ENCODE measurements around the gene S100Z. TPM values are rescaled to one million over a fixed set of nuclear protein-coding genes. Genes with fewer than 3 reads are reported as not detected.
A peak's percentile ranks its signal among the peaks of the same experiment; 100 is the strongest.
"Not testable (repeated sequence)": the region's sequence is repeated elsewhere in the genome, so short reads cannot be mapped to it uniquely, and the experiment has no call there.

Gene S100Z
- total RNA-seq, 4 donors from 2014 or later = 0.53 TPM; not detected in 3

- intact Hi-C loops (cut with DNase I) = no loop called here
- Histone ChIP-seq H3K27me3 (peaks cover 0 to 16% (median 0%) of the 10 kb centered on the region in 4 donors), H3K9me3 (no peaks in the 10 kb centered on the region), H3K4me3 (no peak overlapping the region), H3K27ac (no peak overlapping the region), H3K4me1 (no peaks in the 10 kb centered on the region), H3K36me3 (no peaks in the 10 kb centered on the region)
- no peak for TF ChIP-seq POLR2A (IDR thresholded peaks at IDR 0.05)
- no peak for TF ChIP-seq CTCF (IDR thresholded peaks at IDR 0.05)
- WGBS, 2 donors = 52 to 66% methylated on average over 4 to 5 of the region's 5 CpGs
- DNase-seq = no peak
Observed at GRCh38 chr5:76944638-76945037, 94.8 kb downstream of the S100Z start.

- H3K36me3 ChIP-seq; H3K4me1 ChIP-seq; H3K27ac ChIP-seq; intact Hi-C loops (cut with DNase I); H3K9me3 ChIP-seq; H3K4me3 ChIP-seq; DNase-seq: not testable (repeated sequence)
- peaks cover 0 to 16% (median 0%) of the 10 kb centered on the region in 4 donors for H3K27me3 ChIP-seq
- WGBS, 2 donors = 62 to 63% methylated on average over 3 to 9 of the region's 9 CpGs
Observed at GRCh38 chr5:76945238-76945637, 95.4 kb downstream of the S100Z start.

- Histone ChIP-seq H3K27me3 (peaks cover 0 to 18% (median 0%) of the 10 kb centered on the region in 4 donors), H3K36me3 (no peaks in the 10 kb centered on the region), H3K27ac (no peak overlapping the region), H3K4me1 (no peaks in the 10 kb centered on the region), H3K9me3 (no peaks in the 10 kb centered on the region), H3K4me3 (no peak overlapping the region)
- intact Hi-C loops (cut with DNase I) = no loop called here
- WGBS, 2 donors = 79 to 84% methylated on average over 2 of the region's 2 CpGs
- no peak for TF ChIP-seq POLR2A (IDR thresholded peaks at IDR 0.05)
- TF ChIP-seq CTCF (IDR thresholded peaks at IDR 0.05) = no peak
- DNase-seq = no peak
Observed at GRCh38 chr5:76946090-76946489, 96.3 kb downstream of the S100Z start.

GRCh38 chr5:76947082-76947503 lies 97.3 kb downstream of the S100Z start:
- Histone ChIP-seq H3K4me1 (no peaks in the 10 kb centered on the region), H3K9me3 (no peaks in the 10 kb centered on the region), H3K27ac (no peak overlapping the region), H3K4me3 (no peak overlapping the region), H3K36me3 (no peaks in the 10 kb centered on the region), H3K27me3 (peaks cover 0 to 27% (median 0%) of the 10 kb centered on the region in 4 donors)
- no peak for TF ChIP-seq CTCF (IDR thresholded peaks at IDR 0.05)
- TF ChIP-seq POLR2A (IDR thresholded peaks at IDR 0.05) = no peak
- WGBS, 2 donors = 42% methylated on average over 4 of the region's 4 CpGs
- intact Hi-C loops (cut with DNase I) = no loop called here
- no peak for DNase-seq

- intact Hi-C loops (cut with DNase I) = no loop called here
- H3K9me3 ChIP-seq = no peaks in the 10 kb centered on the region
- H3K36me3 ChIP-seq = no peaks in the 10 kb centered on the region
- H3K27me3 ChIP-seq = peaks cover 0 to 67% (median 2%) of the 10 kb centered on the region in 4 donors
- no peak for TF ChIP-seq CTCF (IDR thresholded peaks at IDR 0.05)
- TF ChIP-seq POLR2A (IDR thresholded peaks at IDR 0.05) = no peak
- H3K27ac ChIP-seq = peak within 1 kb of the TSS in 1 of 4 donors; percentile 2
- no peak for DNase-seq
- peak within 1 kb of the TSS in 3 of 4 donors; percentile 17 to 58 (median 42) for H3K4me3 ChIP-seq
- peaks cover 4 to 14% (median 8%) of the 10 kb centered on the region in 3 donors for H3K4me1 ChIP-seq
- 31 to 34% methylated on average over 22 to 23 of the region's 23 CpGs for WGBS, 2 donors
Observed at GRCh38 chr5:76952795-76953536, 103.2 kb downstream of the S100Z start, which contains the start of gene CRHBP. Gene CRHBP, plus strand, starts transcription at chr5:76953045. Its CDS starts 90 bp downstream, at chr5:76953135.
